CD14-positive monocyte (primary cell): ENCODE data around the gene UBN2. TPM values are rescaled to one million over a fixed set of nuclear protein-coding genes. Genes with fewer than 3 reads are reported as not detected.

Source experiments
- DNase-seq, 3 donors: peaks; one replicate each; pipeline ENCODE4 v3.0.0-alpha.2; 2011 to 2022
- H2AFZ ChIP-seq: 2 replicates; pipeline ENCODE4 v1.6.0; 2012; ENCODE audit warnings: mild to moderate bottlenecking, low read depth, low read length, inconsistent platforms; ENCODE audit not compliant: insufficient read depth, poor library complexity, severe bottlenecking
- H3K27ac ChIP-seq, 2 donors: 1 replicate in 1 of 2; 2 replicates in 1 of 2; pipeline ENCODE4 v1.5.1; 2012 to 2013; ENCODE audit warnings: low read length in 2 of 2, control low read depth in 1 of 2, inconsistent platforms in 1 of 2, low read depth in 1 of 2, mild to moderate bottlenecking in 1 of 2
- H3K27me3 ChIP-seq, 2 donors: one replicate each; pipeline versions ENCODE4 v1.6.0 to v1.6.1; 2011 to 2013; ENCODE audit warnings: low read length in 2 of 2; ENCODE audit not compliant: control insufficient read depth in 2 of 2, insufficient read depth in 2 of 2
- H3K36me3 ChIP-seq, 2 donors: replicated peaks in 1 of 2; 1 replicate in 1 of 2; 2 replicates in 1 of 2; pipeline versions ENCODE4 v1.5.1 to v1.6.1; 2012 to 2013; ENCODE audit warnings: low read length in 2 of 2, control low read depth in 1 of 2, inconsistent platforms in 1 of 2, mild to moderate bottlenecking in 1 of 2; ENCODE audit not compliant: insufficient read depth in 2 of 2, control insufficient read depth in 1 of 2
- H3K4me1 ChIP-seq, 2 donors: 1 replicate in 1 of 2; 2 replicates in 1 of 2; pipeline versions ENCODE4 v1.5.1 to v1.6.1; 2012 to 2013; ENCODE audit warnings: low read length in 2 of 2, control low read depth in 1 of 2, inconsistent platforms in 1 of 2, mild to moderate bottlenecking in 1 of 2, moderate library complexity in 1 of 2; ENCODE audit not compliant: insufficient read depth in 2 of 2, control insufficient read depth in 1 of 2
- H3K4me2 ChIP-seq: replicated peaks from 2 replicates; pipeline ENCODE3; 2012; ENCODE audit warnings: low read length, moderate library complexity, mild to moderate bottlenecking; ENCODE audit not compliant: poor library complexity, severe bottlenecking; ENCODE audit errors: extremely low read depth
- H3K4me3 ChIP-seq, 3 experiments: fragments of 200-600 bp in 1 of 3; sonication (generic) in 1 of 3; replicated peaks in 1 of 3; 1 replicate in 2 of 3; 2 replicates in 1 of 3; pipeline ENCODE4 v1.5.1; 2011 to 2013; ENCODE audit warnings: low read length in 3 of 3, mild to moderate bottlenecking in 3 of 3, control low read depth in 2 of 3, low read depth in 2 of 3, inconsistent platforms in 1 of 3, moderate library complexity in 1 of 3
- H3K79me2 ChIP-seq: 2 replicates; pipeline ENCODE4 v1.6.0; 2012; ENCODE audit warnings: mild to moderate bottlenecking, control low read depth, inconsistent platforms, low read length, moderate library complexity; ENCODE audit not compliant: insufficient read depth
- H3K9ac ChIP-seq: 2 replicates; pipeline ENCODE4 v1.6.0; 2017; ENCODE audit warnings: low read length, mild to moderate bottlenecking; ENCODE audit not compliant: insufficient read depth, poor library complexity, severe bottlenecking
- H3K9me3 ChIP-seq, 2 donors: replicated peaks in 1 of 2; 1 replicate in 1 of 2; 2 replicates in 1 of 2; pipeline versions ENCODE4 v1.5.1 to v1.6.1; 2012 to 2013; ENCODE audit warnings: low read length in 2 of 2, control low read depth in 1 of 2; ENCODE audit not compliant: control insufficient read depth in 1 of 2, insufficient read depth in 1 of 2
- H4K20me1 ChIP-seq: 2 replicates; pipeline ENCODE4 v1.6.0; 2012; ENCODE audit warnings: mild to moderate bottlenecking, low read length, control low read depth, moderate library complexity; ENCODE audit not compliant: insufficient read depth
- H3K27ac Mint-ChIP-seq, 7 donors: one replicate each; pipeline ENCODE4 v1.8.0; 2020; ENCODE audit warnings: mild to moderate bottlenecking in 7 of 7, mixed read lengths in 7 of 7, moderate library complexity in 6 of 7, inconsistent platforms in 2 of 7
- H3K27me3 Mint-ChIP-seq, 3 donors: one replicate each; pipeline ENCODE4 v1.8.0; 2021 to 2022; ENCODE audit warnings: low read depth in 3 of 3, mild to moderate bottlenecking in 3 of 3, mixed read lengths in 3 of 3, moderate library complexity in 3 of 3, inconsistent platforms in 1 of 3
- H3K36me3 Mint-ChIP-seq, 2 donors: one replicate each; pipeline ENCODE4 v1.8.0; 2020; ENCODE audit warnings: mixed read lengths in 2 of 2, inconsistent platforms in 1 of 2, mild to moderate bottlenecking in 1 of 2
- H3K4me1 Mint-ChIP-seq: one replicate; pipeline ENCODE4 v1.8.0; 2020; ENCODE audit warnings: mild to moderate bottlenecking, mixed read lengths
- H3K4me3 Mint-ChIP-seq, 2 donors: one replicate each; pipeline ENCODE4 v1.8.0; 2020; ENCODE audit warnings: mild to moderate bottlenecking in 2 of 2, mixed read lengths in 2 of 2, moderate library complexity in 1 of 2
- H3K9me3 Mint-ChIP-seq, 7 donors: one replicate each; pipeline ENCODE4 v1.8.0; 2020 to 2022; ENCODE audit warnings: mixed read lengths in 7 of 7, mild to moderate bottlenecking in 6 of 7, moderate library complexity in 6 of 7, inconsistent platforms in 2 of 7
- CTCF ChIP-seq: fragments of 200-600 bp; IDR thresholded peaks from one replicate; pipeline ENCODE4 v1.8.0; 2022; ENCODE audit warnings: antibody characterized with exemption, mild to moderate bottlenecking
- WGBS: methylation state at CpG from one replicate; pipeline ENCODE4 v1.1.5; 2013; ENCODE audit warnings: missing lambda C conversion rate; ENCODE audit not compliant: insufficient coverage; 5-methylcytosine and 5-hydroxymethylcytosine counted together
- intact Hi-C, 2 donors: fragments of 100-400 bp; cut with micrococcal nuclease; formaldehyde crosslinking; loops; one replicate each; pipeline versions ENCODE4 v1.15.0 to v1.15.1; 2023
- polyA plus RNA-seq, 3 donors: library from polyadenylated mRNA; depleted of rRNA in 1 of 3; unstranded in 2 of 3; stranded (reverse) in 1 of 3; fragments of 300-500 nt in 2 of 3; fragments of >200 nt in 1 of 3; fragmentation: Illumina TruSeq in 2 of 3; gene quantifications; 1 replicate in 2 of 3; 2 replicates in 1 of 3; pipeline ENCODE4 v1.2.3, GENCODE V29; 2012 to 2021

UBN2 gene
- polyA plus RNA-seq, 3 donors: 0.80 to 4.2 (median 1.6) TPM

- no peaks in the 10 kb centered on the region for H3K9me3 ChIP-seq
- Mint-ChIP-seq H3K9me3 (no peaks in the 10 kb centered on the region), H3K4me3 (no peak overlapping the region), H3K27me3 (no peaks in the 10 kb centered on the region), H3K36me3 (peaks cover 42 to 67% of the 10 kb centered on the region in 2 donors), H3K4me1 (peaks cover 11% of the 10 kb centered on the region), H3K27ac (no peak overlapping the region)
- no CpG with 5 or more reads among the region's 4 CpGs for WGBS
- no peak overlapping the region for H2AFZ ChIP-seq
- no peak overlapping the region for H3K27ac ChIP-seq
- TF ChIP-seq CTCF: no peak
- H3K4me3 ChIP-seq: no peak overlapping the region
- intact Hi-C loops: no loop called here
- H3K9ac ChIP-seq: no peak overlapping the region
- no peak overlapping the region for H3K4me2 ChIP-seq
- H3K4me1 ChIP-seq: peaks cover 7 to 9% of the 10 kb centered on the region in 2 donors
- no peaks in the 10 kb centered on the region for H3K79me2 ChIP-seq
- H3K36me3 ChIP-seq: peaks cover 39 to 68% of the 10 kb centered on the region in 2 donors
- H3K27me3 ChIP-seq: no peaks in the 10 kb centered on the region
- DNase-seq: no peak
- no peaks in the 10 kb centered on the region for H4K20me1 ChIP-seq
These were observed 23.7 kb downstream of the UBN2 start for GRCh38 chr7:139254728-139255127.

- Histone ChIP-seq H3K4me3 (no peak overlapping the region), H3K4me1 (peaks cover 7 to 9% of the 10 kb centered on the region in 2 donors), H2AFZ (no peak overlapping the region), H3K4me2 (no peak overlapping the region), H3K9ac (no peak overlapping the region), H3K9me3 (no peaks in the 10 kb centered on the region), H4K20me1 (no peaks in the 10 kb centered on the region), H3K27ac (no peak overlapping the region), H3K36me3 (peaks cover 37 to 68% of the 10 kb centered on the region in 2 donors), H3K79me2 (no peaks in the 10 kb centered on the region), H3K27me3 (no peaks in the 10 kb centered on the region)
- Mint-ChIP-seq H3K36me3 (peaks cover 38 to 67% of the 10 kb centered on the region in 2 donors), H3K27ac (no peak overlapping the region), H3K9me3 (no peaks in the 10 kb centered on the region), H3K4me1 (peaks cover 11% of the 10 kb centered on the region), H3K4me3 (no peak overlapping the region), H3K27me3 (no peaks in the 10 kb centered on the region)
- WGBS: no CpG with 5 or more reads among the region's 4 CpGs
- intact Hi-C loops: no loop called here
- DNase-seq: no peak
- no peak for TF ChIP-seq CTCF
These were observed 24.3 kb downstream of the UBN2 start for GRCh38 chr7:139255290-139255689.
